HL-60 (cell line): Measurements from ENCODE around the gene ARAF.

Experiments
- DNase-seq, 2 experiments: peaks; one replicate each; pipeline ENCODE4 v3.0.0-alpha.2; 2010 to 2020; ENCODE audit warnings: low read depth in 1 of 2, low spot score in 1 of 2
- H3K27ac ChIP-seq: fragments of 250-450 bp; sonication (Bioruptor Pico); replicated peaks from 2 replicates; pipeline ENCODE4 v1.5.1; 2020; ENCODE audit warnings: mild to moderate bottlenecking, moderate library complexity
- H3K27me3 ChIP-seq: fragments of 250-450 bp; sonication (Bioruptor Pico); 2 replicates; pipeline ENCODE4 v1.5.1; 2021; ENCODE audit warnings: mild to moderate bottlenecking, moderate library complexity; ENCODE audit not compliant: insufficient read depth, poor library complexity, severe bottlenecking
- H3K4me3 ChIP-seq: replicated peaks from 2 replicates; pipeline ENCODE4 v1.5.1; 2011; ENCODE audit warnings: mild to moderate bottlenecking, control low read depth, low read length; ENCODE audit not compliant: insufficient read depth
- CTCF ChIP-seq: IDR thresholded peaks from one replicate; pipeline ENCODE4 v1.5.1; 2011; ENCODE audit warnings: low read length, control low read depth, inconsistent platforms; ENCODE audit not compliant: insufficient read depth
- GABPA ChIP-seq: IDR thresholded peaks from 2 replicates; pipeline ENCODE4 v1.6.1; 2012; ENCODE audit warnings: low read depth
- POLR2AphosphoS5 ChIP-seq: IDR thresholded peaks from 2 replicates; pipeline ENCODE4 v1.6.1; 2012; ENCODE audit warnings: low read depth
- SPI1 ChIP-seq: IDR thresholded peaks from 2 replicates; pipeline ENCODE4 v1.6.1; 2012; ENCODE audit warnings: low read depth, mild to moderate bottlenecking, borderline replicate concordance
- TF ChIP-seq, protein P1 (sequence below): IDR thresholded peaks from 2 replicates; pipeline ENCODE4 v1.6.1; 2012; ENCODE audit warnings: low read depth; ENCODE audit not compliant: insufficient replicate concordance

The ARAF gene

GRCh38 chrX:47540754-47541538, 20.1 kb upstream of the ARAF start:
- H3K27me3 ChIP-seq: no peaks in the 10 kb centered on the region
- H3K4me3 ChIP-seq: no peak overlapping the region
- peak overlapping the region; percentile 18 for H3K27ac ChIP-seq
- peak in 1 of 2 experiments; percentile 70 for DNase-seq
- TF ChIP-seq GABPA (no peak), CTCF (no peak), SPI1 (0 out of 2 replicates have a peak, but pooled peaks have one; percentile 49), POLR2AphosphoS5 (no peak)
- TF ChIP-seq, protein P1, sequence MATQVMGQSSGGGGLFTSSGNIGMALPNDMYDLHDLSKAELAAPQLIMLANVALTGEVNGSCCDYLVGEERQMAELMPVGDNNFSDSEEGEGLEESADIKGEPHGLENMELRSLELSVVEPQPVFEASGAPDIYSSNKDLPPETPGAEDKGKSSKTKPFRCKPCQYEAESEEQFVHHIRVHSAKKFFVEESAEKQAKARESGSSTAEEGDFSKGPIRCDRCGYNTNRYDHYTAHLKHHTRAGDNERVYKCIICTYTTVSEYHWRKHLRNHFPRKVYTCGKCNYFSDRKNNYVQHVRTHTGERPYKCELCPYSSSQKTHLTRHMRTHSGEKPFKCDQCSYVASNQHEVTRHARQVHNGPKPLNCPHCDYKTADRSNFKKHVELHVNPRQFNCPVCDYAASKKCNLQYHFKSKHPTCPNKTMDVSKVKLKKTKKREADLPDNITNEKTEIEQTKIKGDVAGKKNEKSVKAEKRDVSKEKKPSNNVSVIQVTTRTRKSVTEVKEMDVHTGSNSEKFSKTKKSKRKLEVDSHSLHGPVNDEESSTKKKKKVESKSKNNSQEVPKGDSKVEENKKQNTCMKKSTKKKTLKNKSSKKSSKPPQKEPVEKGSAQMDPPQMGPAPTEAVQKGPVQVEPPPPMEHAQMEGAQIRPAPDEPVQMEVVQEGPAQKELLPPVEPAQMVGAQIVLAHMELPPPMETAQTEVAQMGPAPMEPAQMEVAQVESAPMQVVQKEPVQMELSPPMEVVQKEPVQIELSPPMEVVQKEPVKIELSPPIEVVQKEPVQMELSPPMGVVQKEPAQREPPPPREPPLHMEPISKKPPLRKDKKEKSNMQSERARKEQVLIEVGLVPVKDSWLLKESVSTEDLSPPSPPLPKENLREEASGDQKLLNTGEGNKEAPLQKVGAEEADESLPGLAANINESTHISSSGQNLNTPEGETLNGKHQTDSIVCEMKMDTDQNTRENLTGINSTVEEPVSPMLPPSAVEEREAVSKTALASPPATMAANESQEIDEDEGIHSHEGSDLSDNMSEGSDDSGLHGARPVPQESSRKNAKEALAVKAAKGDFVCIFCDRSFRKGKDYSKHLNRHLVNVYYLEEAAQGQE: no peak

GRCh38 chrX:47543496-47543895, 17.5 kb upstream of the ARAF start:
- Histone ChIP-seq H3K27ac (no peak overlapping the region), H3K27me3 (no peaks in the 10 kb centered on the region), H3K4me3 (no peak overlapping the region)
- no peak for TF ChIP-seq GABPA
- TF ChIP-seq CTCF: no peak
- no peak for TF ChIP-seq POLR2AphosphoS5
- TF ChIP-seq, protein P1: no peak
- TF ChIP-seq SPI1: no peak
- DNase-seq: no peak

- peak in 1 of 2 experiments; percentile 91 for DNase-seq
- Histone ChIP-seq H3K4me3 (peak overlapping the region; percentile 30), H3K27ac (peak overlapping the region; percentile 57), H3K27me3 (no peaks in the 10 kb centered on the region)
- TF ChIP-seq POLR2AphosphoS5 (peak; percentile 69), CTCF (no peak), SPI1 (no peak)
- TF ChIP-seq, protein P1: no peak
These were observed 4.9 kb upstream of the ARAF start for GRCh38 chrX:47556045-47556623.
